T-helper 2 cell (primary cell): Measurements from ENCODE around the gene JAM3.

ENCODE experiments used
- DNase-seq, 5 experiments: peaks; one replicate each; pipeline versions ENCODE4 v3.0.0 to v3.0.0-alpha.2; 2012 to 2022

JAM3 gene

GRCh38 chr11:134039726-134040385 lies 29.0 kb upstream of the JAM3 start:
- no peak for DNase-seq

DNA sequence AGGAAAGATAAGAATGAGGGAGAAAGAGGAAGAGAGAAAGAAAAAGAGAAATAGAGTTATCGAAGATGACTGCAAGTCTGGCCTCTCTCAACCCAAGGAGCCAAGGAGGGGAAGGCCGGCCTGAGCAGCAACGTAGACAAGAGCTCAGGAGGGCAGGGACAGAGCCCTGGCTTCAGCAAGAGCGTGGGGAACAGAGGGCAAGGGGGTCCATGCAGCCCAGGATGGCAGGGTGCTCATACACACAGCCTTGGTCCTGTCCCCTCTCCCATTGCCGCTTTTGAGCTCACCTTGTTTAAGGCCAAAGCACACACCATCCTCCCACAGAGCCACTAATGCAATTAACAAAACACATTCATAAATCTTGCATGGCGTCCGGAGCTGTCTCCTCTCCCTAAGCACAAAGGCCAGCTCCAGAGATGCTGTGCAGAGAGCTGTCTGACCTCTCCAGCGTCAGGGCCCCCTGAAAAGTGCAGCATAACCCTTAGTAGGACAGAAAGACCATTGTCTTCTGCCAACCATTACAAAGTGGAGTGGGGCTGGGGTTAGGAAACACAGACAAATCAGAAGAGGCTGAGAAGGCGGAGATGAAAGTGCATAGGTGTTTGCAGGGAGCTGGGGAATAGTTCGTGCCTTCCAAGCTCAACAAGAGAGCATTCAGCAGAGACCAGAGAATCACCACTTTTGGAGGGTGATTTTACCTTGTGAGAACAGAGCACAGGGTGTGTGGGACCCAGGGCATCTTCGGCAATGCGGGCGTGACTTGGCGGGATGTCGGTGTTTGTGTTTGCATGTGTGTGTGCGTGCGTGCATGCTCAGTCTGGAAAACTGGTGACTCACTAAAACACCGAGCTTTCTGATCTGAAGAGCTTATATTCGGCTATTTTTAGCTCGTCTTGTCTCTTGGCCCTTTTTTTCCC lies 28.2 kb upstream of the JAM3 start:
- DNase-seq: no peak

DNA sequence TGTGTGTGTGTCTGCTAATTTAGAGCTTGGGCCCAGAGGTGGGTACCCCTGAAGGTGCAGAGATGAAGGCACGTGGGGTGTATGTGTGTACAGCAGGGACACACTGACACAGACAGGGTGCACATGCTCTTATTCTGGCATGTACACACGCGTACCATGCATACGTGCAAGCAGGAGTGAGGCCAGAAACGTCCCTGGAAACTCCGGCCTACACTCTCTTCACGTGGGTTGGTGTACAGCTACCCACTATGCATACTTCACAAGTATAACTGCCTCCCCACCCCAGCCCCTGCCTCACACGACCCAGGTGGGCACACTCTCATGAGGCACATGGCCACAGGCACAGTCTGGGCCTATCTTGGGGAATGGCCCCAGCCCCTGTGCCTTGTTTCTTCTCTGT lies 27.5 kb upstream of the JAM3 start:
- no peak for DNase-seq

GRCh38 chr11:134041791-134042696 lies 26.8 kb upstream of the JAM3 start:
- no peak for DNase-seq

DNA sequence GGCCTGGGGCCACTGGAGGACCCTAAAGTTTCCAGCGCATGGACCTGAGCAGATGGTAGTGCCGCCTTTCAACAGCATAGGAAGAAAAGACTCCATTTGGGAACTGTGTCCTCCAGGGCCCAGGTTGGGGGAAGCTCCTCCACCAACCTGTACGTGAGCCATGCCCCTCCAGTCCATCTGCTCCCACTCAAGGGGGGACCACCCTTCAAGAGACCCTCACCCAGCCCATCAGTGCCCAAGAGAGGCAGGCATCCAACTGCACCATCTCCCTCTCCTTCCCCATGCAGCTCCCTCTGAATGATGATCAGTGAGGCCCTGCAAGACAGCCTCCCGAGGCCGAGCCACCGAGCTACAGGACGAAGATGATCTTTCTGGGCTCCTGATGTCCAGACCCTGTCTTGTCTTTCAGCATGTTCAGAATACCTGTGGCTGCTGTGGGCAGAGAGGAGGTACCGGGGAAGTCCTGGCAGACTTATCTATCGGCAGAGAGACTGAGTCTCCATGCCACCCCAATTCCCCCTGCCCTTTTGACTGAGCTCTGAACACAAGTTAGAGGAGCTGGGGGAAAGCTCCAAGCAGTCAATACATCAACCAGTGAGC lies 25.0 kb upstream of the JAM3 start:
- no peak for DNase-seq

DNA sequence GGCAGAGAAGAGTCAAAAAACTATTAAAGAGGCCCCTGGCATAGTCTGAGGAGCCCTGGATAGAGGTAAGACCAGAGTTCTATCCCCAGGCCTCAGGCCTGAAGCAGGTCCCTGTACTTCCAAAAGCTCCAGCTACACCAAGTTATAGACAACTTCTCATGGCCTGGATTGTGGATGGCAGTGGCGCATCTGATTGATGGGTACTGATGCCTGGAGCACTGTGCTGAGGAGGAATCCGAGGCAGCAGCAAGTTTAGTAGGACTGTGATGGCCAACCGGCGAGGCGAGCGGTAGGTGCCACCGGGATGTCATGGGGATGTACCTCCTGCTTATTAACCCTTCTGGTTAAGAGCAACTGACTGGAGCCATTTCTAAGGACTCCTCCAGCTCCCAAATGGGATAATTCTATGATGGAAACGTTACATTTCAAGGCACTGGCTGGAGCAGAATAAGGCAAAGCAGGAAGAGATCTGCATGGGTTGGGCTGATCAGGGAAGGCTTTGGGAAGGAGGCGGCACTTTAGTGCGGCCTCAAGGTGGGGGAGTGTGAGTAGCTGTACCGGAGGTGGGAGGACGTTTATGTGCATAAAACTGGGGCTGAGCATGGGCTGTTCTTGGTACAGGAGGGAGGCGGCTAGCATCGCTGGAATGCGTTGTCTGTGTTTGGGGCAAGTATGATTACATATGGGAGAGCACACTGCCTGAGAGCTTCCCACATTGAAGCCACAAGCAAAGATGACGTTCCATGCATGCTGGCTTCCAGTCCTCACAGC lies 24.2 kb upstream of the JAM3 start:
- DNase-seq: no peak

DNA sequence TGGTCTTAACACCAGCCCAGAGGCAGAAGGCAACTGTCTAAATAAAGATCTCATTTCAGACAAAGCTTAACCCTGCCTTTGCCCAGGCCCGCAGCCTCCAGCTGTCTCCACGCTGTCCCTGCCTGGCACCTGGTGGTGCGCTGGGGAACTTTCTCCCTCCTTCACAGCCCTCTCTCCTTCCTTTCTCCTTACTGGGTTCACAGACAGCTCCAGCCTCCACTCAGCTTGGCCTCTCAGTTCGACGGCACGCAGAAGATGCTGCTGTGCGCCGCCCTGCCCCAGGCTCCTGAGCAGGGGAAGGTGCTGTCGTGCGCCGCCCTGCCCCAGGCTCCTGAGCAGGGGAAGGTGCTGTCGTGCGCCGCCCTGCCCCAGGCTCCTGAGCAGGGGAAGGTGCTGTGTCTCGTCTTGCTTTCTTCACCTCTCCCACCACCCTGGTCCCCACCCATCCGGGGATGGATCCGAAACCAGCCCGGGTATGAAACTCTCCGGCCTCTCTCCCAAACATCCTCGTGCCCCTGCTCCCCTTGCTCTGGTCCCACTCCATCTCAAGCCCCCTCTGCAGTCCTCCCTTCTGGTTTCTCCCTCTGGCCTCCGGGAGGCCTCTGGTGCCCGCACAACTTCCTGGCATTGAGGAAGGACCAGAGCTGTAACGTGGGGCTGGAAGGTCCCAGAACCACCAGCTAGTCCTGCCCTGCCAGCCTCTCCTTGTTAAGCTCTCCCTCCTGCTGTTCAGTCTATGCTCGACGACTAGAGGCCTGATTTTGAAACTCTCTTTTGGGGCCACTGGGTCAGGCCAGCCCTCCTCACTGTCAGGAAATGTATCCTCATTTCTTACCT lies 22.9 kb upstream of the JAM3 start:
- DNase-seq: peak in 1 of 5 experiments; percentile 63

DNA sequence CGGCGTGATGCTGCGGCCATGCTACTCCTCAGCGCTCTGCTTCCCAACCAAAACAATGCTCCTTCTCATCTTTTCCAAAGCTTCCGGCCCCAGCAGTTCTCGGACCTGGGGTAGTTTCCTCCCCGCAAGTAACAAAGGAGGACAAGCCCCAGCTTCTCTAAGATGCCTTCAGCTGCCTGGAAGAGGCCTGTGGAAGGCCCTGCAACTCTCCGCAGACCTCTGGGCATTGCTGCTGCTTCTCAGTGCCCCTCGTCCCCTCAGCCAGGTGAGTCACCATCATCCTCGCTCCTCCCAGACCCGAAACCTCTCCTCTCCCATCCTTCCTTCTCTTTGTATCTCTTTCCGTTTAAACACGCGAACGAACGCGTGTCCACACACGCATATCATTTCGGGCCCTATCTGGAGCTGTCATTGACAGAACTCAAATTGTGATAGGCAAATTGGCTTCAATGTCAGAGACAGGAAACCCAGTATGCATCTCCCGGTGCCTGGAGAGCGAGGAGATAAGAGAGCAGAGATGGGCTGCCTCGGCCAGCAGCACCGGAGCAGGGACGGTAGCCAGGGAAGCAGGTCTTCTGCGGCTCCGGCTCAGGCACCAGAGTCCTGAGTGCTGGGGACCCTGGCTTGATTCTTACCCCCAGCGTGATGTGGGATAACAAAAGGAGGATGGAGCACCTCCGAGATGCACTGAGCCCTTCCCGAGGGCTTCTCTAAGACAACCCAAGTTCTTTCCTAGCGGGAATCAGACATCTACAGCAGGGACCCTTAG lies 22.0 kb upstream of the JAM3 start:
- DNase-seq: no peak

DNA sequence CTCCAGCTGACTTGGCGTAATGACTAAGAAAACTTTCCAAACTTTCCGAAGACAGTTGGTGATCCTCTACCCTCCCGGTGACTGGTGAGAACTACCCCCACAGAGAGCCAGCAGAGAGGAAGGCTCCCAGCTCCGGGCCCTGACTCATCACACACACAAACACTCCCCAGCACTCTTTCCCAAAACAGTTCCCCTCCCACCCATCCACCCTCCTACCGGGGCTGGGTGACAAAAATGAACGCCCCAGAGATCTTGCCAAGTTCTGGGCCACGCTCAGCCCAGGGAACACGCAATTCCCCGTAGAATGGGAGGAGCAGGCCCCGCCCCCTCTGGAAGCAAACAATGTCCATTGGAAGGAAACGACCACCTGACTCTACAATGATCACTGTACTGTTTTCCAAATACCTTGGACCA lies 21.3 kb upstream of the JAM3 start:
- DNase-seq: no peak

DNA sequence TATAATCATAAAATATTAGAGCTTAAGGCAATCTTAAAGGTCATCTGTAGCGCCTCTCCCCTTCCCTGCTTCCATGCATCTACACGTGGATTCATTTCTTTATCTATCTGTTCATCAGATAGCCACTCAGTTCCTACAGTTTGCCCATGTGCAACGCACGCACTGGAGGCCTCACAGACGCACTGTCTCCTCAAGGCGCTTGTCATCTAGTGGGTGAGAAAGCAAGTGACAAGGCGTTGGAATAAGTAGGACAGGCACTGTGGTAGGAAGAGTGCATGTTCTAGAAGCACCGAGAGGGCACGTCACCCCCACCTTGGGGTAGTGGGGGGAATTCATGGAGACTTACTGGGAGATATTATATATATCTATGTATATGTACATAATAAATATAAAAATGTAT lies 20.8 kb upstream of the JAM3 start:
- no peak for DNase-seq

DNA sequence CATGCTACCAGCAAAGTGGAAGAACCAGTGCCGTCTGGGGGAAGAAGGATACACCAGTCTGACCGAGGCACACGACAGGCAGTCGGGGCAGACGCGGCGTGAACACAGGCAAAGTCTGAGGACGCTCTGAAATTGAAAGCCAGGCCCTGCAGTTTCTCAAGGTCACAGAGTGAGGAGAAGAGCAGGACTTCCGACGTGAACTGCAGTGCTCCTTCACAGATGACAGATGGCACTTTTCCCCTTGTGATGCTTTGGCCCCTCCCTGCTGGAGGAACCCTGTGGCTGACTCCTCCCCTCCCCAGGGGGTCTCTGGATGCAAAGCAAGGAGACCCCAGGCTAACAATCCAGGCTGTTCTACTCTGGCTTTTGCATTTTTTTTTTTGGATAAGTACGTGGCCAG lies 19.6 kb upstream of the JAM3 start:
- DNase-seq: peak in 1 of 5 experiments; percentile 22

GRCh38 chr11:134050541-134051383 lies 18.1 kb upstream of the JAM3 start:
- DNase-seq: peak; percentile 52 to 70 (median 62)

DNA sequence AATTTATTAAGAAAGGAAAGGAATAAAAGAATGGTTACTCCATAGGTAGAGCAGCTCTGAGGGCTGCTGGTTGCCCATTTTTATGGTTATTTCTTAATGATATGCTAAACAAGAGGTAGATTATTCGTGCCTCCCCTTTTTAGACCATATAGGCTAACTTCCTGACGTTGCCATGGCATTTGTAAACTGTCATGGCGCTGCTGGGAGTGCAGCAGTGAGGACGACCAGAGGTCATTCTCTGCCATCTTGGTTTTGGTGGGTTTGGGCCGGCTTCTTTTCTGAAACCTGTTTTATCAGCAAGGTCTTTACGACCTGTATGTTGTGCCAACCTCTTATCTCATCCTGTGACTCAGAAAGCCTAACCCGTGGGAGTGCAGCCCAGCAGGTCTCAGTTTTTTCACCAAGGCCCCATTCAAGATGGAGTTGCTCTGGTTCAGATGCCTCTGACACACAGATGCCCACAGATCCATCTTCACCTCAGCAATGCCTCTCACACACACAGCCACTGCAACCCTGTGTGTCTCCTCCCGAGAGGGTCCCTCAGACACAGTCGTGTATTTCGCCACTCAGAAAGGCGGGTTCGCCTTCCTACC lies 16.4 kb upstream of the JAM3 start:
- no peak for DNase-seq

DNA sequence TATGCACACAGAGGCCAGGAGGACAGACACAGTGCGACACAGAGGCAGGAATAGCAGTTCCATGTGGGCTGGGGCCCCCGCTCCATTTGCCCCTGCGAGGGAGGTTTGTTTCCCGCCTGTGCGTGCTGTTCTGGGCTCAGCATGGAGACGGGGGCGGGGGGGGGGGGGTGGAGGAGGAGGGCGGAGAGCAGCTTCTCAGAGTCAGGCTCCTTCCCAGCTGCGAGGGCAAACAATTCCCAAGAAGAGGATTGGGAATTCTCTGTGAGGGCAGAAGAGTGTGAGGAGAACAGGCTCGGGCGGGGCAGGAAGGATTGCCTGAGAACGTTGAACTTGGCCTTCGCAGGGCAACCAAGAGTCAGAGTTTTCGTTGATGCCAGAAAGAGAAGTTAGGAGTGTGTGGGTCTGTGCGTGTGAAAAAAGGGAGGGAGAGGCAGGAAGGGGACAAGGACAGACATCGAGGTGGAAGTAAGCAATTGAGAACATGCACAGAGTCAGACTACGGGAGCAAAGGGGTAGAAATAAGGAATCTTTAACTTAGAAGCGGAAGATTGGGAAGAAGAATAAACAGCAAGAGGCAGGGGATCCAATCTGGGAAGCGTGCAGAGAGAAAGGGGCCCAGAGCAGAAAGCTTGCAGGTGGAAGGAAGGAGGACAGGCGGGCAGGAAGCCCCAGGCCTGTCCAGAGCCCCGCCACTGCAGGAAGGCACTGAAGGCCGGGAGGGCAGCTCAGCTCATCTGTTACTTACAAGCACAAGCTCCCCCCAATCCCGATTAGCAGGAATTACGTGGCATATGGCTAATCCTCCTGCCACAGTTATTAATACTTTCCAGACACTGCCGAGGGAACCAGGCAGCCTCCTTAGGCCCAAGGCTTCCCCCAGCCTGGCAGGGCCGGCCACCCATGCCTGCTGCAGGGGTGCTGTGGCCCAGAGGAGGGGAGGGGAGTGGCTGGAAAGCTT lies 15.6 kb upstream of the JAM3 start:
- DNase-seq: no peak

- DNase-seq: no peak
Measured at GRCh38 chr11:134055029-134055428, 13.8 kb upstream of the JAM3 start.

- no peak for DNase-seq
Measured at GRCh38 chr11:134060316-134060715, 8.6 kb upstream of the JAM3 start.
